ENCODE results near the gene PRMT7. TPM values are rescaled to one million over a fixed set of nuclear protein-coding genes. Genes with fewer than 3 reads are reported as not detected.

PRMT7 gene
- total and polyA plus RNA-seq, 8 donors, result 11.6 to 47.9 (median 17.9) TPM

DNA sequence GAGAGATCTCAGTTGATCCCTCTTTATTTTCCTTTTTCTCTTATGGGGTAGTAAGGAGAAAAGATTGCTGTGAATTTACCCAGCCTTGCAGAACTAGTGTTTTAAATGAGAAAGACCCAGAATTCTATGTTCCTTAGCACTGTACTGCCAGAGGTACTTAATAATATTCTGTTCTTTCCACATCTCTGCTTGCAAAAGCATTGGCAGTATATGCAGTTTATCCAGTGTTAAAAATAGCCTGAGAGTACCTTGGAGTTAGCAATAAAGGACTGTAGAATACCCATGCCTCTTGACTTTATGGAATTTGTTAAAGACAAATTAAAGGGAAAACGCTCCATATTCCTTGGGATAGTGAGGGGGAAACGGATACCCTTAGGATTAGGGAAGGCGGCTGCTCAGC lies 34.6 kb upstream of the PRMT7 start:
- intact Hi-C loops (cut with DNase I), result no loop called here
- Histone ChIP-seq H3K27ac (no peak overlapping the region), H3K4me1 (peaks cover 0 to 6% (median 0%) of the 10 kb centered on the region in 3 donors), H3K36me3 (no peaks in the 10 kb centered on the region), H3K9me3 (no peaks in the 10 kb centered on the region), H3K4me3 (no peak overlapping the region), H3K27me3 (no peaks in the 10 kb centered on the region)
- WGBS, 2 donors, result 82 to 84% methylated on average over 3 of the region's 3 CpGs
- no peak for DNase-seq
- no peak for FAIRE-seq
- ATAC-seq, result no peak
- TF ChIP-seq, protein P1, sequence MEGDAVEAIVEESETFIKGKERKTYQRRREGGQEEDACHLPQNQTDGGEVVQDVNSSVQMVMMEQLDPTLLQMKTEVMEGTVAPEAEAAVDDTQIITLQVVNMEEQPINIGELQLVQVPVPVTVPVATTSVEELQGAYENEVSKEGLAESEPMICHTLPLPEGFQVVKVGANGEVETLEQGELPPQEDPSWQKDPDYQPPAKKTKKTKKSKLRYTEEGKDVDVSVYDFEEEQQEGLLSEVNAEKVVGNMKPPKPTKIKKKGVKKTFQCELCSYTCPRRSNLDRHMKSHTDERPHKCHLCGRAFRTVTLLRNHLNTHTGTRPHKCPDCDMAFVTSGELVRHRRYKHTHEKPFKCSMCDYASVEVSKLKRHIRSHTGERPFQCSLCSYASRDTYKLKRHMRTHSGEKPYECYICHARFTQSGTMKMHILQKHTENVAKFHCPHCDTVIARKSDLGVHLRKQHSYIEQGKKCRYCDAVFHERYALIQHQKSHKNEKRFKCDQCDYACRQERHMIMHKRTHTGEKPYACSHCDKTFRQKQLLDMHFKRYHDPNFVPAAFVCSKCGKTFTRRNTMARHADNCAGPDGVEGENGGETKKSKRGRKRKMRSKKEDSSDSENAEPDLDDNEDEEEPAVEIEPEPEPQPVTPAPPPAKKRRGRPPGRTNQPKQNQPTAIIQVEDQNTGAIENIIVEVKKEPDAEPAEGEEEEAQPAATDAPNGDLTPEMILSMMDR (IDR thresholded peaks at IDR 0.05), result no peak

DNA sequence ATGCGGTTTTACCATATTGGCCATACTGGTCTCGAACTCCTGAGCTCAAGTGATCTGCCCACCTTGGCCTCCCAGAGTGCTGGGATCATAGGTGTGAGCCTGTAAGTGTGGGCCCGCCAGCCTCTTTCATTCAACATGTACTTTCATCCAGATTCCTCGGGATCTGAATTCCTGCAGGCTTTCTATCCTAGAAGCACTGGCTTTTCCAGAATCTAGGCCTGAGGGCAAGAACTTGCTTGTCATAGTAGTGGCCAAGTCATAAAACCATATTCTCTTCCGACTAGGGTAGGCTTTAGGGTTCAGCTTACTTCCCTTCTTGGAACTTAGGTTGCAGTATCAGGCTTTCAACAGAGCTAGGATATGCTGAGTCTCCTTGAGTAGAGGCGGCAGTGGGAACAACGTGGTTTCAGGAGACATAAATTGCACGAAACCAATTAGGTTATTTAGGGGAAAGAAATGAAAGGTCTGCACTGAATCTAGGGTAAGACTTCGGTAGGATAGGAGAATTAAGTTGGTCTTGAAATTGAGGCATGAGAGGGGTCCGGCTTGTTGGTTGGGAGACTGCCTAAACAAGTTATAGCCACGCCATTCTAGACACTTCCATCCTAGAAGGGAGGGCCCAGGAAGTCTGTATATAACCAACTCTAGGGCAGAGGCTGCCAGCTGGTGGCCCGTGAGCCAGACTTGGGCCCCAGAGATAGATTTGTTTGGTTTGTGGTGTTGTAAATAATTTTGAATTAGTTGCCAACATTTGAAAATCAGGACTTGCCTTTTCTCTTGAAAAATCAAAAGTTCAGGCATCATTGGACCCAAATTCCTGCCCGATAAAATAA lies 30.9 kb upstream of the PRMT7 start:
- Histone ChIP-seq H3K27me3 (no peaks in the 10 kb centered on the region), H3K4me1 (no peaks in the 10 kb centered on the region), H3K36me3 (no peaks in the 10 kb centered on the region), H3K4me3 (no peak overlapping the region), H3K9me3 (no peaks in the 10 kb centered on the region), H3K27ac (no peak overlapping the region)
- intact Hi-C loops (cut with DNase I), result no loop called here
- FAIRE-seq (no peak), ATAC-seq (no peak), DNase-seq (no peak)
- 86 to 89% methylated on average over 13 of the region's 13 CpGs for WGBS, 2 donors
- TF ChIP-seq, protein P1 (IDR thresholded peaks at IDR 0.05), result no peak

DNA sequence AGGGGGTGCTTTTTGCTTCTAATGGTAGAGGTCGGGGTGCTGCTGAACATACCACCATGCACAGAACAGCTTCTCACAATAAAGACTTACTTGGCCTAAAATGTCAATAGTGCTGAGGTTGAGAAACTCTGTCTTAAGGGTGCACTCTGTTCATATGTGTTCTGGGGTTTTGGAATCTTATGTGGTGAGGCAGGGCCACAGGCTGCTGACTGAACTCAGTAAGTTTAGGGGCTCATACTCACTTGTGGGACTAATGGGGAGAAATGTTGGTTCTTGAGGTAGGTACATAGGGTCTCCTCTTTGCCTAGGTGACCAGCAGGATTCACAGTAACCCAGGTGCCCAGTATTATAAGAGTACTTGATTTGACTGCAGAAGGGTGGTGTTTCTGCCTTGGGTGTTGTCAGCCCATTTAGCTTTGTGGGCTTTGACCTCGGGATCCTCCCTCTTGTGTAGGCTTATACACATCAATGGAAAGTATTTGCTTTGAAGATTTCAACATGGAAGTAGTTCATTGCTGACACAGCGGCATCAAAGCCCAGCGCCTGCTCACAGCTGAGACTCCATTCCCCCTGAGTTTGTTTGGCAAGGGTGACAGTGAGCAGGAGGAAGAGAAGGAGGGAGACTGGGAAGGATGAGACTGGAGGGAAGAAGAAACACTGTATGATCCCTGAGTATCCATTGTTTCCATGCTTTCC lies 29.3 kb upstream of the PRMT7 start:
- intact Hi-C loops (cut with DNase I), result no loop called here
- WGBS, 2 donors, result 80 to 88% methylated on average over 4 of the region's 4 CpGs
- DNase-seq (no peak), ATAC-seq (no peak), FAIRE-seq (no peak)
- Histone ChIP-seq H3K27me3 (no peaks in the 10 kb centered on the region), H3K4me1 (no peaks in the 10 kb centered on the region), H3K4me3 (no peak overlapping the region), H3K27ac (no peak overlapping the region), H3K36me3 (no peaks in the 10 kb centered on the region), H3K9me3 (no peaks in the 10 kb centered on the region)
- TF ChIP-seq, protein P1 (IDR thresholded peaks at IDR 0.05), result no peak

DNA sequence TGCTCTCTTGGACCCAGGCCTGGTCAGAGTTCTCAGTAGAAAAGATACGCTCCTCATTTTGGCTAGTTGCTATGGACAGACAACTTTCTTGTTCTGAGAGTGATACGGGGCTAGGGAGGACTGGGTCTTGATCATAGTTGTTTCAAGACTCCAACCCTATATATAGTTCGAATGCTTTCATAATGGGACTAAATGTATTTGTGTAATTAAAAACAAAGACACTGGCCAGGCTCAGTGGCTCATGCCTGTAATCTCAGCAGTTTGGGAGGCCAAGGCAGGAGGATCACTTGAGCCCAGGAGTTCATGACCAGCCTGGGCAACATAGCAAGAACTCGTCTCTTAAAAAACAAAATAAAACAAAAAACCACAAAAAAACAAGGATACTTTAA lies 28.8 kb upstream of the PRMT7 start:
- no peaks in the 10 kb centered on the region for H3K36me3 ChIP-seq
- no peaks in the 10 kb centered on the region for H3K27me3 ChIP-seq
- no peak for FAIRE-seq
- TF ChIP-seq, protein P1 (IDR thresholded peaks at IDR 0.05), result no peak
- H3K4me1 ChIP-seq, result no peaks in the 10 kb centered on the region
- 72 to 89% methylated on average over 4 of the region's 4 CpGs for WGBS, 2 donors
- H3K4me3 ChIP-seq, result no peak overlapping the region
- no peak for ATAC-seq
- no peak for DNase-seq
- intact Hi-C loops (cut with DNase I), result no loop called here
- H3K9me3 ChIP-seq, result no peaks in the 10 kb centered on the region
- H3K27ac ChIP-seq, result no peak overlapping the region

DNA sequence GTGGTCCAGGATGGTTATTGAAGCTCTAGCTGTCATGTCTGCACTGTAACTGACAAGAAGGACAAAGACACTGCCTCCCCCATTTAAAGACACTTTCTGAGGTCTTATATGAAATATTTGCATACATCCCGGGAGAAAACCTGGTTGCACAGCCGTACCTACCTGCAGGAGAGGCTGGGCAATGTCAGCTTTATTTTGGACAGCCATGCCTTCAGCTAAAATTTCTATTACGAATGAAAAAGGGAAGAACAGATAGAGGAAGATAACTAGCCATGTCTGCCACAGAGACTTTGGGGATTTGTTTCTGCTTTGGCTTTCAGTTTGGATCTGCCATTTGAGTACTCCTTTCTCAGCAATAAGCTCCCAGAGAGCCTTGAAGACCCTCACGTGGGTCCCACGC lies 27.5 kb upstream of the PRMT7 start:
- no peak for FAIRE-seq
- H3K9me3 ChIP-seq, result no peaks in the 10 kb centered on the region
- ATAC-seq, result peak in 1 of 4 donors; percentile 16
- H3K27ac ChIP-seq, result peak overlapping the region in 1 of 4 donors; percentile 11
- no peaks in the 10 kb centered on the region for H3K4me1 ChIP-seq
- WGBS, 2 donors, result 66 to 67% methylated on average over 5 of the region's 5 CpGs
- no peak overlapping the region for H3K4me3 ChIP-seq
- intact Hi-C loops (cut with DNase I), result no loop called here
- H3K27me3 ChIP-seq, result no peaks in the 10 kb centered on the region
- TF ChIP-seq, protein P1 (IDR thresholded peaks at IDR 0.05), result no peak
- no peaks in the 10 kb centered on the region for H3K36me3 ChIP-seq
- no peak for DNase-seq

Data from pancreas (tissue), 10 donors.